Measurements from ENCODE around the gene DUSP18.

The DUSP18 gene

GRCh38 chr22:30615543-30615954 lies 52.1 kb downstream of the DUSP18 start:
- Histone ChIP-seq H3K27me3 (ENCODE audit: control insufficient read depth, insufficient read depth, low read length) (no peaks in the 10 kb centered on the region), H3K4me1 (ENCODE audit: control insufficient read depth, insufficient read depth, low read length) (no peaks in the 10 kb centered on the region), H3K4me3 (ENCODE audit: low read depth, low read length) (no peak overlapping the region), H3K9ac (ENCODE audit: low read length) (no peak overlapping the region), H3K36me3 (ENCODE audit: control insufficient read depth, insufficient read depth, low read length) (peaks cover 75% of the 10 kb centered on the region), H3K27ac (ENCODE audit: low read depth, low read length) (no peak overlapping the region), H3K9me3 (ENCODE audit: control insufficient read depth, insufficient read depth, low read depth, low read length) (no peaks in the 10 kb centered on the region)

- H3K36me3 ChIP-seq (ENCODE audit: control insufficient read depth, insufficient read depth, low read length) = peaks cover 74% of the 10 kb centered on the region
- H3K9me3 ChIP-seq (ENCODE audit: control insufficient read depth, insufficient read depth, low read depth, low read length) = no peaks in the 10 kb centered on the region
- no peak overlapping the region for H3K9ac ChIP-seq (ENCODE audit: low read length)
- no peaks in the 10 kb centered on the region for H3K27me3 ChIP-seq (ENCODE audit: control insufficient read depth, insufficient read depth, low read length)
- peaks cover 3% of the 10 kb centered on the region; the same call in 1 of the 2 replicates for H3K4me1 ChIP-seq (ENCODE audit: control insufficient read depth, insufficient read depth, low read length)
- no peak overlapping the region for H3K4me3 ChIP-seq (ENCODE audit: low read depth, low read length)
- no peak overlapping the region for H3K27ac ChIP-seq (ENCODE audit: low read depth, low read length)
Measured at GRCh38 chr22:30614879-30615278, 52.8 kb downstream of the DUSP18 start.

GRCh38 chr22:30614268-30614667 lies 53.4 kb downstream of the DUSP18 start:
- peaks cover 70% of the 10 kb centered on the region for H3K36me3 ChIP-seq (ENCODE audit: control insufficient read depth, insufficient read depth, low read length)
- no peaks in the 10 kb centered on the region for H3K27me3 ChIP-seq (ENCODE audit: control insufficient read depth, insufficient read depth, low read length)
- H3K4me3 ChIP-seq (ENCODE audit: low read depth, low read length) = no peak overlapping the region
- H3K9ac ChIP-seq (ENCODE audit: low read length) = no peak overlapping the region
- peaks cover 9% of the 10 kb centered on the region for H3K4me1 ChIP-seq (ENCODE audit: control insufficient read depth, insufficient read depth, low read length)
- no peaks in the 10 kb centered on the region for H3K9me3 ChIP-seq (ENCODE audit: control insufficient read depth, insufficient read depth, low read depth, low read length)
- H3K27ac ChIP-seq (ENCODE audit: low read depth, low read length) = no peak overlapping the region

DNA sequence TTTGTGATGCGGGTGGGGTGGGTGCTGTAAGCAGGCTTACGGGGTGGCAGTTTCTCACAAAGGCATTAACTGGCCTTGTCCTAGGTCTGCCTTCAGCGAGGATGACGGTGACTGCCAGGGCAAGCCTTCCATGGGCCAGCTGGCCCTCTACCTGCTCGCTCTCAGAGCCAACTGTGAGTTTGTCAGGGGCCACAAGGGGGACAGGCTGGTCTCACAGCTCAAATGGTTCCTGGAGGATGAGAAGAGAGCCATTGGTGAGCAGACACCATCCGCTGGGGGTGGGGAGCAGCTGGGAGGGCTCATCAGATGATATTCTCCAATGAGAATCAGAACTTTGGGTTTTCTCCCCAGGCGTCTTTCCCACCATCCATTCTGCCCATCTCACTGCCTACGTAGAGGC lies 54.9 kb downstream of the DUSP18 start:
- H3K9ac ChIP-seq (ENCODE audit: low read length) = no peak overlapping the region
- H3K27ac ChIP-seq (ENCODE audit: low read depth, low read length) = no peak overlapping the region
- H3K9me3 ChIP-seq (ENCODE audit: control insufficient read depth, insufficient read depth, low read depth, low read length) = no peaks in the 10 kb centered on the region
- H3K27me3 ChIP-seq (ENCODE audit: control insufficient read depth, insufficient read depth, low read length) = no peaks in the 10 kb centered on the region
- no peak overlapping the region for H3K4me3 ChIP-seq (ENCODE audit: low read depth, low read length)
- peaks cover 60% of the 10 kb centered on the region for H3K36me3 ChIP-seq (ENCODE audit: control insufficient read depth, insufficient read depth, low read length)
- H3K4me1 ChIP-seq (ENCODE audit: control insufficient read depth, insufficient read depth, low read length) = peaks cover 23% of the 10 kb centered on the region

Data from HUES6 (cell line).